Activated naive CD8-positive, alpha-beta T cell treated with anti-CD3 and anti-CD28 coated beads, Interleukin-2, amount 10 ng/mL, durations not matched to agents 7 days and 5 days (primary cell): ENCODE results near the gene EXT2. TPM values are rescaled to one million over a fixed set of nuclear protein-coding genes. Genes with fewer than 3 reads are reported as not detected.

Experiments
- ATAC-seq: fragments of 150-1000 bp; cut with Tn5 transposase; one replicate; pipeline ENCODE4 v1.10.0; 2021; ENCODE audit warnings: low read depth, moderate library complexity
- POLR2A ChIA-PET: fragments of 350-600 bp; sonication (Branson Sonifier 250); formaldehyde crosslinking; loops from one replicate; lab custom pipeline; 2021; ENCODE audit warnings: antibody characterized with exemption; lab: Charles Lee
- DNase-seq: peaks from one replicate; pipeline ENCODE4 v3.0.0; 2021
- H3K27ac Mint-ChIP-seq: one replicate; pipeline ENCODE4 v1.8.0; 2022; ENCODE audit warnings: mild to moderate bottlenecking, mixed read lengths
- H3K27me3 Mint-ChIP-seq: one replicate; pipeline ENCODE4 v1.8.0; 2022; ENCODE audit warnings: mild to moderate bottlenecking, moderate library complexity, mixed read lengths
- H3K36me3 Mint-ChIP-seq: one replicate; pipeline ENCODE4 v1.8.0; 2021; ENCODE audit warnings: mild to moderate bottlenecking, mixed read lengths
- H3K4me1 Mint-ChIP-seq: one replicate; pipeline ENCODE4 v1.8.0; 2021; ENCODE audit warnings: mixed read lengths
- H3K4me3 Mint-ChIP-seq: one replicate; pipeline ENCODE4 v1.8.0; 2022; ENCODE audit warnings: mild to moderate bottlenecking, moderate library complexity, mixed read lengths
- H3K9me3 Mint-ChIP-seq: one replicate; pipeline ENCODE4 v1.8.0; 2021; ENCODE audit warnings: mixed read lengths
- total RNA-seq, 2 experiments: library from RNA; stranded (reverse); gene quantifications; one replicate each; pipeline ENCODE4 v1.2.3, GENCODE V29; 2021

EXT2 gene
- total RNA-seq, 2 experiments from 2014 or later, result 26.3 to 28.8 TPM

- POLR2A ChIA-PET, result no interaction called here
- H3K36me3 Mint-ChIP-seq, result peaks cover 4% of the 10 kb centered on the region
- H3K27me3 Mint-ChIP-seq, result no peaks in the 10 kb centered on the region
- no peak for DNase-seq
- no peak overlapping the region for H3K27ac Mint-ChIP-seq
- H3K4me1 Mint-ChIP-seq, result peaks cover 1% of the 10 kb centered on the region
- H3K4me3 Mint-ChIP-seq, result no peak overlapping the region
- ATAC-seq, result no peak
- no peaks in the 10 kb centered on the region for H3K9me3 Mint-ChIP-seq
Measured at GRCh38 chr11:44219830-44220796, 124.6 kb downstream of the EXT2 start.

DNA sequence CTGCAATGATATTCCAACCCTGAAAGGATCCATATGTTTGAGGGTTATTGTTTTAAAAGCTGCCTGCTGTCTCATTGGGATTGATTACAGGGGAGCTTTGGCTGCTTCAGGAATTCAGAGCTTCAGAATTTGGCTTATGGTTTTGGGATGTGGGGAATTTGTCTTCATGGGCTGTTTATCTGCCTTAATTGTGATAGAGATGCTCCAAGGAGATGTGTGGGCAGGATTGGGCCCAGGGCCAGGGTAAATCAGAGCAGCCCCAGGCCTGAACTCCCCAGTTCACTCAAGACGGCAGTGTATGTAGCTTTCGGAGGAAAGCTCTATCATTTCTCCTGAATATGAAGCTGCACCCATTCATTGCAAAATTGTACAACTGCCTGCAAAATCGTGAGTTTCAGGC is 126.0 kb downstream of the EXT2 start:
- peaks cover 4% of the 10 kb centered on the region for H3K36me3 Mint-ChIP-seq
- ATAC-seq (no peak), DNase-seq (no peak)
- no peaks in the 10 kb centered on the region for H3K9me3 Mint-ChIP-seq
- H3K27ac Mint-ChIP-seq, result no peak overlapping the region
- peaks cover 1% of the 10 kb centered on the region for H3K4me1 Mint-ChIP-seq
- H3K4me3 Mint-ChIP-seq, result no peak overlapping the region
- POLR2A ChIA-PET, result no interaction called here
- H3K27me3 Mint-ChIP-seq, result no peaks in the 10 kb centered on the region

- ATAC-seq (no peak), DNase-seq (no peak)
- Mint-ChIP-seq H3K9me3 (no peaks in the 10 kb centered on the region), H3K4me3 (no peak overlapping the region), H3K36me3 (peaks cover 4% of the 10 kb centered on the region), H3K4me1 (peaks cover 5% of the 10 kb centered on the region), H3K27ac (no peak overlapping the region), H3K27me3 (no peaks in the 10 kb centered on the region)
- POLR2A ChIA-PET, result no interaction called here
Measured at GRCh38 chr11:44221992-44222391, 126.5 kb downstream of the EXT2 start.

- no peaks in the 10 kb centered on the region for H3K9me3 Mint-ChIP-seq
- POLR2A ChIA-PET, result no interaction called here
- no peak for ATAC-seq
- no peak for DNase-seq
- H3K36me3 Mint-ChIP-seq, result peaks cover 4% of the 10 kb centered on the region
- H3K27me3 Mint-ChIP-seq, result no peaks in the 10 kb centered on the region
- no peak overlapping the region for H3K27ac Mint-ChIP-seq
- peaks cover 7% of the 10 kb centered on the region for H3K4me1 Mint-ChIP-seq
- H3K4me3 Mint-ChIP-seq, result no peak overlapping the region
Measured at GRCh38 chr11:44223238-44223637, 127.8 kb downstream of the EXT2 start.

DNA sequence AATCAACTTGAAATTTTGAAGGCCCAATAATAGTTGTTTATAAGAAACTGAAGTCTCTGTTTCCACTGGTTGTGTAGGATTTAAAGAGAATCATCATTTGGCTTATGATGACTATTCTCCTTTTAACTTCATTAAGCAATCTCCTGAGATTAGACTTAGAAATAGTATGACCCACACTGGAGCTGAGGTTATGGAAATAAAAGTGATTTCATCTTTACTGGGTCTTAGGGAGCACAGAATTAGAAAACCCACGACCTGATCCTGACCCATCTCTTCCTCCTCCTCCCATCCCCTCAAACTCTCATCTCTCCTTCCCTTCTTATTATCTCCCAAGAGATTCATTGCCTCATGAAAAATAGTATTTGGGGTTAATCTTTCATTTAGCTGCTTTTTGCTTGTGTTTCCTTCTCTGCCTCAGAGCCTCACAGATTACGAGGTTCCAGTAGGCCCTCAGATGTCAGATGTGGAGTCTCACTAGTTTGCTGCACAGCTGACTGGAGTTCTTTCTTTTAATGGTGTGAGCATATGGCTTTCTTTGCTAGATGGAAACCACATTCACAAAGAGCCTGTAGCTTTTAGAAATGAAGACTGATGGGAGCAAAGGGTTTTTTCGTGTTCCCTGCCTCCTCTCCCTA is 129.5 kb downstream of the EXT2 start:
- Mint-ChIP-seq H3K27ac (no peak overlapping the region), H3K4me1 (peaks cover 7% of the 10 kb centered on the region), H3K36me3 (peaks cover 4% of the 10 kb centered on the region), H3K27me3 (no peaks in the 10 kb centered on the region), H3K4me3 (no peak overlapping the region), H3K9me3 (no peaks in the 10 kb centered on the region)
- DNase-seq, result no peak
- ATAC-seq, result no peak
- POLR2A ChIA-PET, result no interaction called here

- POLR2A ChIA-PET, result no interaction called here
- no peak for ATAC-seq
- no peak for DNase-seq
- Mint-ChIP-seq H3K4me1 (peaks cover 7% of the 10 kb centered on the region), H3K36me3 (peaks cover 4% of the 10 kb centered on the region), H3K27ac (no peak overlapping the region), H3K9me3 (no peaks in the 10 kb centered on the region), H3K4me3 (no peak overlapping the region), H3K27me3 (no peaks in the 10 kb centered on the region)
Measured at GRCh38 chr11:44226490-44226889, 131.0 kb downstream of the EXT2 start.

GRCh38 chr11:44226945-44227344 is 131.5 kb downstream of the EXT2 start:
- H3K4me3 Mint-ChIP-seq, result no peak overlapping the region
- ATAC-seq (no peak), DNase-seq (no peak)
- H3K27me3 Mint-ChIP-seq, result no peaks in the 10 kb centered on the region
- POLR2A ChIA-PET, result no interaction called here
- H3K4me1 Mint-ChIP-seq, result peaks cover 6% of the 10 kb centered on the region
- peaks cover 4% of the 10 kb centered on the region for H3K36me3 Mint-ChIP-seq
- no peak overlapping the region for H3K27ac Mint-ChIP-seq
- no peaks in the 10 kb centered on the region for H3K9me3 Mint-ChIP-seq

GRCh38 chr11:44228379-44228778 is 132.9 kb downstream of the EXT2 start:
- H3K36me3 Mint-ChIP-seq, result peaks cover 4% of the 10 kb centered on the region
- peaks cover 5% of the 10 kb centered on the region for H3K4me1 Mint-ChIP-seq
- no peak overlapping the region for H3K4me3 Mint-ChIP-seq
- no peaks in the 10 kb centered on the region for H3K9me3 Mint-ChIP-seq
- no peaks in the 10 kb centered on the region for H3K27me3 Mint-ChIP-seq
- no peak for ATAC-seq
- no peak for DNase-seq
- H3K27ac Mint-ChIP-seq, result no peak overlapping the region
- POLR2A ChIA-PET, result no interaction called here

GRCh38 chr11:44229098-44229497 is 133.6 kb downstream of the EXT2 start:
- peaks cover 5% of the 10 kb centered on the region for H3K4me1 Mint-ChIP-seq
- H3K27me3 Mint-ChIP-seq, result no peaks in the 10 kb centered on the region
- H3K36me3 Mint-ChIP-seq, result peaks cover 4% of the 10 kb centered on the region
- H3K9me3 Mint-ChIP-seq, result no peaks in the 10 kb centered on the region
- no peak overlapping the region for H3K4me3 Mint-ChIP-seq
- H3K27ac Mint-ChIP-seq, result no peak overlapping the region
- ATAC-seq, result no peak
- no peak for DNase-seq
- POLR2A ChIA-PET, result no interaction called here

GRCh38 chr11:44229624-44230023 is 134.1 kb downstream of the EXT2 start:
- DNase-seq (no peak), ATAC-seq (no peak)
- POLR2A ChIA-PET, result no interaction called here
- H3K4me1 Mint-ChIP-seq, result peaks cover 5% of the 10 kb centered on the region
- no peaks in the 10 kb centered on the region for H3K9me3 Mint-ChIP-seq
- no peak overlapping the region for H3K4me3 Mint-ChIP-seq
- H3K27me3 Mint-ChIP-seq, result no peaks in the 10 kb centered on the region
- no peak overlapping the region for H3K27ac Mint-ChIP-seq
- peaks cover 4% of the 10 kb centered on the region for H3K36me3 Mint-ChIP-seq

DNA sequence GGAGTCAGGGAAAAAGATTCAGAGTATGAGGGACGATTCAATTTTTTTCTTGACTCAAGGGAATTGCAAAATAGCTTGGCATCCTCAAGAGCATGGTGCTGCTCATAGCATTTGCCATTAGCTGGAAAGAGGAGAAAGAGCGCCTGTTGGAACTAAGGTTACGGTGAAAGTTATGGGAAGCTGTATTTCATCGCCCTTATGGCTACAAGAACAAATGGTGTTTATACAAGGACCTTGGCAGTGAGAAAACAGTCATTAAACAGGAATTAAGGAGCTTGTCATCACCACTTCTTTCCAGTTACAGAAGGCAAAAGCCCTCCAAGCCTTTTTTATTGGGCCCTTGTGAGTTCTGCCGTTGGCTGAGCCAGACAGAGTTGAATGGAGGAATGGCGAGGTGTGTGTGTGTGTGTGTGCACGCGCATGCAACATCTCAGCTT is 140.3 kb downstream of the EXT2 start:
- no peak for DNase-seq
- peaks cover 24% of the 10 kb centered on the region for H3K36me3 Mint-ChIP-seq
- H3K4me1 Mint-ChIP-seq, result no peaks in the 10 kb centered on the region
- H3K9me3 Mint-ChIP-seq, result no peaks in the 10 kb centered on the region
- ATAC-seq, result no peak
- POLR2A ChIA-PET, result no interaction called here
- no peaks in the 10 kb centered on the region for H3K27me3 Mint-ChIP-seq
- no peak overlapping the region for H3K4me3 Mint-ChIP-seq
- no peak overlapping the region for H3K27ac Mint-ChIP-seq

DNA sequence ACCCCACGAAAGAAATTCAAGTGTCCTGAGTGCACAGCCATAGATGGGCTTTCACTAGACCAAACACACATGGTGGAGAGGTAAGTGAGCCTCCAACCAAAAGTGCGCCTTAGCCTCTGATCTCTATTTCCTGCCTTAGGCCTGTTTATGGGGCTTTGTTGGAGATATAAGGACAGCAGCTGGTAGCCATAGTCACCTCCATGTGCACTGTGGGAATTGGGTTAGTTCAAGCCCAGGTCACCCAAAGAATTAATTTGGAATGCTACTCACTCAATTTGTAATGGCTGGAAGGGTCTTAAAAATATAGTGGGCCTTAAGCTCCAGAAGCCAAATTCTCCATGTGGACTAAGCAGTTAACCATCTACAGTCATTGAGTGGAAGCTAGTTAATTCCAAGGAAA is 140.8 kb downstream of the EXT2 start:
- no peaks in the 10 kb centered on the region for H3K9me3 Mint-ChIP-seq
- no peak overlapping the region for H3K4me3 Mint-ChIP-seq
- ATAC-seq (no peak), DNase-seq (no peak)
- H3K27me3 Mint-ChIP-seq, result no peaks in the 10 kb centered on the region
- H3K27ac Mint-ChIP-seq, result no peak overlapping the region
- H3K36me3 Mint-ChIP-seq, result peaks cover 24% of the 10 kb centered on the region
- H3K4me1 Mint-ChIP-seq, result no peaks in the 10 kb centered on the region
- POLR2A ChIA-PET, result no interaction called here

DNA sequence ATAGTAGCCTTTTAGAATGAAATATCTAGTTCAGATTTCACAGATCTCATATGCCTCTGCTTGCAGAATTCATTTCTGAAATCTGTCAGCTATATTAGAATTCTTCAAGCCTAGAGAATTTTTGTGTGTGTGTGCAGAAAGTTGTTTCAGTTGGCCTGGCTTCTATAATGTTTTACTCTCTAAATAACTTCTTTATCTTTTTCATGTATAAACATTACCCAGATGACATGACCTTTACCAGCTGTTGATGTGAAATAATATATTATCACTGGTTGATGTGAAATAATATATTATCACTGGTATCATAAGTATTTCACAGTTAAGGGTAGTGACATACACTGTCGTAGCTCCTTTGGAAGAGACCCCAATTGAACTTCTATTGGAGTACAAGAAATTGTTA is 141.7 kb downstream of the EXT2 start:
- POLR2A ChIA-PET, result no interaction called here
- H3K9me3 Mint-ChIP-seq, result no peaks in the 10 kb centered on the region
- peaks cover 24% of the 10 kb centered on the region for H3K36me3 Mint-ChIP-seq
- no peaks in the 10 kb centered on the region for H3K4me1 Mint-ChIP-seq
- H3K27me3 Mint-ChIP-seq, result no peaks in the 10 kb centered on the region
- H3K27ac Mint-ChIP-seq, result no peak overlapping the region
- no peak for DNase-seq
- ATAC-seq, result no peak
- H3K4me3 Mint-ChIP-seq, result no peak overlapping the region

DNA sequence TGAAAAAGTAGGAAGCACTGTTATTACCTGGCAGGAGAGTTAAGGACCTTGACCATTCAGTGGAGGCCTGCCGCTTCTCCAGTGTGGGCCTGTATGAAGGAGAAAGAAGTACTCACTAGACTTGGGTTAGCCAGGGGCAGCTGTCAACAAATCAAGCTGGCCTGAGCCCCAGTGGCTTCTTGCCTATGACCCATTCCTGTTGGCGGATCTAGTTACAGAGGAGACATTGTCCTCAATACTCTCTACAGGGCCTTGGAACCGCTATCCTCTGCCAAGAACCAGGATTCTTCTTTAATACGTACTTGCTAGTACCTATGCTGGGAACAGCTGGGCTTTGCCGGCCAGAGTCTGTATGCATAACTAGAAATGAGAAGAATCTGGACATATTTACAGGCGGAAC is 146.4 kb downstream of the EXT2 start:
- no peak for ATAC-seq
- DNase-seq, result no peak
- Mint-ChIP-seq H3K9me3 (no peaks in the 10 kb centered on the region), H3K4me1 (no peaks in the 10 kb centered on the region), H3K36me3 (peaks cover 23% of the 10 kb centered on the region), H3K4me3 (no peak overlapping the region), H3K27ac (no peak overlapping the region), H3K27me3 (no peaks in the 10 kb centered on the region)
- POLR2A ChIA-PET, result no interaction called here
